WTC11 (cell line): ENCODE data around the gene ING5. TPM values are rescaled to one million over a fixed set of nuclear protein-coding genes. Genes with fewer than 3 reads are reported as not detected.

Experiments used
- ARID4B ChIP-seq: sonication (generic); formaldehyde crosslinking; IDR thresholded peaks from 2 replicates; pipeline ENCODE4 v1.8.0; 2023; ENCODE audit warnings: missing genetic modification reagents, mild to moderate bottlenecking, borderline replicate concordance
- ESRRA ChIP-seq: sonication (generic); formaldehyde crosslinking; IDR thresholded peaks from 2 replicates; pipeline ENCODE4 v1.8.1; 2022; ENCODE audit warnings: mild to moderate bottlenecking, missing genetic modification reagents, borderline replicate concordance
- FOXJ3 ChIP-seq: sonication (generic); formaldehyde crosslinking; IDR thresholded peaks from 2 replicates; pipeline ENCODE4 v1.9.0; 2021; ENCODE audit warnings: missing genetic modification reagents, mild to moderate bottlenecking, borderline replicate concordance
- JUN ChIP-seq: sonication (generic); formaldehyde crosslinking; IDR thresholded peaks from 2 replicates; pipeline ENCODE4 v1.8.0; 2023; ENCODE audit warnings: mild to moderate bottlenecking, missing genetic modification reagents
- MXD4 ChIP-seq: fragments of 250-450 bp; sonication (Bioruptor Pico); IDR thresholded peaks from 2 replicates; pipeline ENCODE4 v1.8.0; 2021; ENCODE audit warnings: mild to moderate bottlenecking, moderate library complexity, borderline replicate concordance
- SMAD3 ChIP-seq: sonication (generic); formaldehyde crosslinking; IDR thresholded peaks from 2 replicates; pipeline ENCODE4 v1.8.0; 2022; ENCODE audit warnings: missing genetic modification reagents, mild to moderate bottlenecking, borderline replicate concordance
- SP1 ChIP-seq: sonication (generic); formaldehyde crosslinking; conservative IDR thresholded peaks from 2 replicates; pipeline ENCODE4 v1.8.1; 2022; ENCODE audit warnings: missing genetic modification reagents
- TEAD1 ChIP-seq: sonication (generic); formaldehyde crosslinking; IDR thresholded peaks from 2 replicates; pipeline ENCODE4 v1.8.0; 2022; ENCODE audit warnings: mild to moderate bottlenecking, missing genetic modification reagents
- ZBTB43 ChIP-seq: sonication (generic); formaldehyde crosslinking; IDR thresholded peaks from 2 replicates; pipeline ENCODE4 v1.8.1; 2023; ENCODE audit warnings: mild to moderate bottlenecking, missing genetic modification reagents
- ZNF138 ChIP-seq: sonication (generic); formaldehyde crosslinking; conservative IDR thresholded peaks from 2 replicates; pipeline ENCODE4 v1.8.1; 2022; ENCODE audit warnings: mild to moderate bottlenecking, moderate library complexity, missing genetic modification reagents
- ZNF232 ChIP-seq: sonication (generic); formaldehyde crosslinking; IDR thresholded peaks from 2 replicates; pipeline ENCODE4 v1.8.0; 2022; ENCODE audit warnings: mild to moderate bottlenecking, missing genetic modification reagents
- ZNF396 ChIP-seq: fragments of 250-450 bp; sonication (Bioruptor Pico); IDR thresholded peaks from 2 replicates; pipeline ENCODE4 v1.8.0; 2021; ENCODE audit warnings: mild to moderate bottlenecking, moderate library complexity, borderline replicate concordance
- total RNA-seq: library from RNA; stranded (reverse); gene quantifications from 3 replicates; pipeline ENCODE4 v1.2.3, GENCODE V29; 2021
- TF ChIP-seq, protein P1 (sequence below): sonication (generic); formaldehyde crosslinking; IDR thresholded peaks from 2 replicates; pipeline ENCODE4 v1.8.0; 2022; ENCODE audit warnings: missing genetic modification reagents
- TF ChIP-seq, protein P2 (sequence below): sonication (generic); formaldehyde crosslinking; IDR thresholded peaks from 2 replicates; pipeline ENCODE4 v1.8.1; 2023; ENCODE audit warnings: mild to moderate bottlenecking, missing genetic modification reagents, moderate library complexity
- TF ChIP-seq, protein P3 (sequence below): sonication (generic); formaldehyde crosslinking; IDR thresholded peaks from 2 replicates; pipeline ENCODE4 v1.8.1; 2022; ENCODE audit warnings: low read depth, mild to moderate bottlenecking, moderate library complexity, missing genetic modification reagents, borderline replicate concordance

The ING5 gene
- total RNA-seq, 1 experiment from 2014 or later = 43.1 TPM

GRCh38 chr2:241686650-241687425 lies 15.0 kb upstream of the ING5 start, which contains the start of gene DTYMK (continued):
- TF ChIP-seq, protein P1, sequence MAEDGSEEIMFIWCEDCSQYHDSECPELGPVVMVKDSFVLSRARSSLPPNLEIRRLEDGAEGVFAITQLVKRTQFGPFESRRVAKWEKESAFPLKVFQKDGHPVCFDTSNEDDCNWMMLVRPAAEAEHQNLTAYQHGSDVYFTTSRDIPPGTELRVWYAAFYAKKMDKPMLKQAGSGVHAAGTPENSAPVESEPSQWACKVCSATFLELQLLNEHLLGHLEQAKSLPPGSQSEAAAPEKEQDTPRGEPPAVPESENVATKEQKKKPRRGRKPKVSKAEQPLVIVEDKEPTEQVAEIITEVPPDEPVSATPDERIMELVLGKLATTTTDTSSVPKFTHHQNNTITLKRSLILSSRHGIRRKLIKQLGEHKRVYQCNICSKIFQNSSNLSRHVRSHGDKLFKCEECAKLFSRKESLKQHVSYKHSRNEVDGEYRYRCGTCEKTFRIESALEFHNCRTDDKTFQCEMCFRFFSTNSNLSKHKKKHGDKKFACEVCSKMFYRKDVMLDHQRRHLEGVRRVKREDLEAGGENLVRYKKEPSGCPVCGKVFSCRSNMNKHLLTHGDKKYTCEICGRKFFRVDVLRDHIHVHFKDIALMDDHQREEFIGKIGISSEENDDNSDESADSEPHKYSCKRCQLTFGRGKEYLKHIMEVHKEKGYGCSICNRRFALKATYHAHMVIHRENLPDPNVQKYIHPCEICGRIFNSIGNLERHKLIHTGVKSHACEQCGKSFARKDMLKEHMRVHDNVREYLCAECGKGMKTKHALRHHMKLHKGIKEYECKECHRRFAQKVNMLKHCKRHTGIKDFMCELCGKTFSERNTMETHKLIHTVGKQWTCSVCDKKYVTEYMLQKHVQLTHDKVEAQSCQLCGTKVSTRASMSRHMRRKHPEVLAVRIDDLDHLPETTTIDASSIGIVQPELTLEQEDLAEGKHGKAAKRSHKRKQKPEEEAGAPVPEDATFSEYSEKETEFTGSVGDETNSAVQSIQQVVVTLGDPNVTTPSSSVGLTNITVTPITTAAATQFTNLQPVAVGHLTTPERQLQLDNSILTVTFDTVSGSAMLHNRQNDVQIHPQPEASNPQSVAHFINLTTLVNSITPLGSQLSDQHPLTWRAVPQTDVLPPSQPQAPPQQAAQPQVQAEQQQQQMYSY (CRISPR knock-in tag) = 0 out of 2 replicates have a peak, but pooled peaks have one; percentile 5
- peak; percentile 56; the same call in 1 of the 2 replicates for TF ChIP-seq ZBTB43 (CRISPR knock-in tag)
- no peak for TF ChIP-seq FOXJ3 (CRISPR knock-in tag)
- TF ChIP-seq MXD4 (CRISPR knock-in tag) = no peak
- TF ChIP-seq SMAD3 (CRISPR knock-in tag) = 0 out of 2 replicates have a peak, but pooled peaks have one; percentile 72
- TF ChIP-seq, protein P2, sequence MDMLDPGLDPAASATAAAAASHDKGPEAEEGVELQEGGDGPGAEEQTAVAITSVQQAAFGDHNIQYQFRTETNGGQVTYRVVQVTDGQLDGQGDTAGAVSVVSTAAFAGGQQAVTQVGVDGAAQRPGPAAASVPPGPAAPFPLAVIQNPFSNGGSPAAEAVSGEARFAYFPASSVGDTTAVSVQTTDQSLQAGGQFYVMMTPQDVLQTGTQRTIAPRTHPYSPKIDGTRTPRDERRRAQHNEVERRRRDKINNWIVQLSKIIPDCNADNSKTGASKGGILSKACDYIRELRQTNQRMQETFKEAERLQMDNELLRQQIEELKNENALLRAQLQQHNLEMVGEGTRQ (CRISPR knock-in tag) = peak; percentile 5; the same call in 1 of the 2 replicates
- TF ChIP-seq TEAD1 (CRISPR knock-in tag) = peak; percentile 5; the same call in 1 of the 2 replicates
- TF ChIP-seq ARID4B = no peak
- 0 out of 2 replicates have a peak, but pooled peaks have one; percentile 30 for TF ChIP-seq ZNF138
- peak; percentile 75 for TF ChIP-seq JUN
- TF ChIP-seq, protein P3, sequence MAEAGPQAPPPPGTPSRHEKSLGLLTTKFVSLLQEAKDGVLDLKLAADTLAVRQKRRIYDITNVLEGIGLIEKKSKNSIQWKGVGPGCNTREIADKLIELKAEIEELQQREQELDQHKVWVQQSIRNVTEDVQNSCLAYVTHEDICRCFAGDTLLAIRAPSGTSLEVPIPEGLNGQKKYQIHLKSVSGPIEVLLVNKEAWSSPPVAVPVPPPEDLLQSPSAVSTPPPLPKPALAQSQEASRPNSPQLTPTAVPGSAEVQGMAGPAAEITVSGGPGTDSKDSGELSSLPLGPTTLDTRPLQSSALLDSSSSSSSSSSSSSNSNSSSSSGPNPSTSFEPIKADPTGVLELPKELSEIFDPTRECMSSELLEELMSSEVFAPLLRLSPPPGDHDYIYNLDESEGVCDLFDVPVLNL (CRISPR knock-in tag) = peak; percentile 78; the same call in 1 of the 2 replicates
- TF ChIP-seq ESRRA (CRISPR knock-in tag) = no peak; the same call in 1 of the 2 replicates
- no peak for TF ChIP-seq ZNF396 (CRISPR knock-in tag)
- TF ChIP-seq ZNF232 (CRISPR knock-in tag) = no peak; the same call in 1 of the 2 replicates
- TF ChIP-seq SP1 (CRISPR knock-in tag) = peak; percentile 82
